T-helper 2 cell treated with Interferon-gamma antibody and Interleukin-4, amounts not matched to agents 100 ng/mL and 5 ng/mL, for 36 hours (primary cell): Measurements from ENCODE around the gene LDB2. TPM values are rescaled to one million over a fixed set of nuclear protein-coding genes. Genes with fewer than 3 reads are reported as not detected.

ENCODE experiments used
- intact Hi-C: fragments of 100-400 bp; cut with micrococcal nuclease; formaldehyde crosslinking; loops from one replicate; pipeline ENCODE4 v1.15.1; 2023
- total RNA-seq: library from RNA; stranded (reverse); gene quantifications from 2 replicates; pipeline ENCODE4 v1.2.3, GENCODE V29; 2022

Gene LDB2
- total RNA-seq, 1 donor from 2014 or later: not detected

DNA sequence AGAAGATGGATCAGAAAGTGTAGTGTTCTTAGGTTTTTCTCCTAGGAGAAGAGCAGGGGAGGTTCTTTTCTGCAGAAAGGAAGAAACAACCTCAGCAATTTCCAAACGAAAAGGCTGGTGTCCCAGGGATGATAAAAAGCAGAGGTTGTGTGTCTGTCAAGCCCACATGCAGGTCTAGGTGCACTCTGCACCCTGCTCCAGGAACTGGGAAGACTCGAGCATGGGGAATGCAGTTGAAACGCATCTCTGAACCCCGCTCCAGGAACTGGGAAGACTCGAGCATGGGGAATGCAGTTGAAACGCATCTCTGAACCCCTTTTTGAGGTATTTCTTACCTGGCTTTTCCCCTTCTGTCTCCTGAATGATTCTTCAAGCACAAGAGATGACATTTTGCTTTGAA is 171.2 kb downstream of the LDB2 start:
- intact Hi-C loops: no loop called here

DNA sequence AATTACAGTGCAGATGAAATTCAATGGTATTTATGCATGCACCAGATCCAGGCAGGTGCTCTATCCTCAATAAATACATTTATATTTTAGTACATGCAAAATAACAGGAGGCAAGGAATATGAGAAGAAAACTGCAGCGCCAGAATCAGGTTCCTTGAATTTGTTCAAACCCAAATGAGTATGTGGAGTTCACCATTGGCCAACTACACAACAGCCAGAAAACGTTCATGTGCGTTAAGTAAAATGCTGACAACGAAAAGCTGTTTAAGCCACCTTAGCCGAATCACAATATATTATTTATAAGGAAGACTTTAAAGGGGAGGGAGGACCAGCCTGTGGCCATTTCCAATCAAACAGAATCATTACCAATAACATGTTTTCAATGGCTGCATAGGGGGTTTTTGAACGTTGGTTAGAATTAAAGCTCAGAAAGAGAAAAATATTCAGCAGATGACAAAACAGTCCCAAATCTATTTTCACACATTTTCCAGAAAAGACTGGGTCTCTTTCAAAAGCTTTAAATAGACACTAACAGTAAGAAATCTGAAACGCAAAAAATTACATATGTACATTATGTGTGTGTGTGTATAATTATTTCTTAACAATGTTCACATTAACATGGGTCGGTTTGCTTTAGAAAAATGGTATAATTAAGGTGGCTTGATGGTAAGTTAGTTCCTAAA is 171.9 kb downstream of the LDB2 start:
- intact Hi-C loops: no loop called here

DNA sequence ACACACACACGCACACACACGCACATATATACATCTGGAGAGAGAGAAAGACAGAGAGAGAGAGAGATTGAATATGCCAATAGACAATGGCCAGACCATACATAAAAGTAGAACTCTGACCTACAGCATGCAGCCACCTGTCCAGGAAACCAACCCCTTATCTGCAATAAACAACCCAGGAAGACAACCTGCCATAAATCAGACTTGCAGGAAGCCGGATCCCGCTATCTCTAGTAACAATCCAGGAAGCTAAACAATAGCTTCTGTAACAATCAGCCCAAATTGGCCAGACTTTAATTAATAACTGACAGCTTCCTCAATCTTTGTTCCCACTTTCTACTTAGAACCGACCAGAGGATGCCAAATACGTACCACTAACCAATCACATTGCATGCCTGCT is 173.2 kb downstream of the LDB2 start:
- intact Hi-C loops: no loop called here

DNA sequence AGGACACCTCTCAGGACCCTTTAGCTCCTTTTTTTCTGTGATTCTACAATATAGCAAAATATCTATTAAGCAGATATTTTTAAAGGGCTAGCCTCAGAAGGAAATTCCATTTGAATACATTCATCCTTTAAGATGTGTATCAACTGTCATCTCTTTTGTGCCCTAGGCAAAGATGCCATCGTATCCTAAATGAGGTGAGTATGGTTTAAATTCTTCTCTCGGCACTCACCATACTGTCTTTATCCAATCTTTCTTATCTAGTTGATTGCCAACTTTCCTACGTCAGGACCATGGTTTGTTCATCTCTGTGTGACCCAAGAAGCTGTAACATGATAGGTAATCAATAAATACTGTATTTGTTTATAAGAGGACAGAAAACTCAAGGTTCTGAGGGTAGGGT is 176.0 kb downstream of the LDB2 start:
- intact Hi-C loops: no loop called here

DNA sequence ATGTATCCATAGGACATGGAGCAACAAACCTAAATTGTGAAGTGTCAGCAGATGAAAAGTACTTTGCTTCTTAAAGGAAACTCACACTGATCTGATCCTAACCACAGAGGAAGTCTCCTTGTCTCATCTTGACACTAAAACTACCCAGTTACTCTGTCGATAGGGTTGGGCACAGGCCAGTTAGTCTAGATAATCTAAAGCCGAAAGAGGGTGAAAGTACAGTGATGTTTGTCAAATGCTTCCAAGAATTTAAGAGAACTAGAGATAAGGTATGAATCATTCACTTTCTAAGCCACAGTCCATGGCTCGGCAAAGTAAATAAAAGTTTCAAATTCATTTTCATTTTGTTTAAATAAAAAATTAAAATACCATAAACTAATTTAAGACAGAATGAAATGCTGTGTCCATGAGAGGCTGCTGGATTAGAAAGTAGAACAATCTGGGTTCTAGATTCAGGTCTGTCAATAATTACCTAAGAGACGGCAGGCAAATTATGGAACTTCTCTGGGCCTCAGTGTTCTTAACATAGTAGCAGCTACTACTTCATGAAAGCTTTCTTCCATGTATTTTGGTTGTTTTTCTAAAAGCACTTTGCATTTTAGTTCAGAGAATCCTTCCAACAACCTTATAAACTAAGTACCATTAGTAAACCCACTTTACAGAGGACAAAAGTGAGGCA is 176.7 kb downstream of the LDB2 start:
- intact Hi-C loops: no loop called here

DNA sequence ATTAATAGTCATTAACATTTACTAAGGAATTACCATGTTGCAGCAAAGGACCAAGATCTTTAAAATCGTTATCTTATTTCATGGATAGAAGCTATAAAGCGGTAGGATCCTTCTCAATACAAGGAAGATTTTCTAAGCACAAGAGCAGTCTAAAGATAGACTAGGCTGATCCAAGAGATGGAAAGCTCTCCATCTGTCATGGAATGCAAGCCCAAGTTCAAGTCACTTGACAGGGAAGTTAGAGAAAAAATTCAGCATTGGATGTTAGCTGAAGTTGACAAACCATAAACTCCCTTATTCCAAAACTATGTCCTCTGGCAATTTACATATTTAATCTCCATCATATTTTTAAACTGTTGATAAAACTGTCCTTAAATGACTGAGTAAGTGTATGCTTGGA is 177.7 kb downstream of the LDB2 start:
- intact Hi-C loops: no loop called here

DNA sequence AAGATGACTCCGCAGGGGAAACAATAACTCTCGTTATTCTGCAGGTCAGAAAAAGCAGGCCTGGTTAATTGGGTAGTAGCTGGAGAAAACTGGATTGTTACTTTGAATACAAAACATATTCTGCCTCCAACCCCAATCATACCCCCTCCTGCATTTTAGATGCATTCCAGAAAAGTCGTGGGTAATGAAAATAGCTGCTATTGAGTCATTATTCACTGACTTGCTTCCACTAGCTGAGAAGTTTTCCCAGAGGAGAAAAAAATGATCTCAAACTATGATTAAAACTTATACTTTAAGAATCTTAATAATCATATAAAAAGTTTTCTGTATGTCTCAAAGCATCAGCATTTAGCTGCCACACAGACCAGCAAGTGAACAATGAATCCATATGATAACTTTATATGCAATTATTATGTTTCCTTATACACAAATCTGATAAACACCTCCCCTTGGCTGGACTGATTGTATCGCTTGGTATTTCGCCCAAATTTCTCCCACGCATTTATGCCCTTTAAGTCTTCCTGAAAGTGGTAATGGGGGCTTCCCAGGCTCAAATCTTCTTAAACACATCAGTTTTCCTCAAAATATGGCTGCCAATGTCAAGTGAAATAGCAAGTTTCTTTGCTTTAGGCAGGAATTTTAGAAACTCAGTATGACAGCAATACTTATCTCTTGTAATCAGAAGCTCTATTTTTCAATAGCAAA is 181.0 kb downstream of the LDB2 start:
- intact Hi-C loops: no loop called here

DNA sequence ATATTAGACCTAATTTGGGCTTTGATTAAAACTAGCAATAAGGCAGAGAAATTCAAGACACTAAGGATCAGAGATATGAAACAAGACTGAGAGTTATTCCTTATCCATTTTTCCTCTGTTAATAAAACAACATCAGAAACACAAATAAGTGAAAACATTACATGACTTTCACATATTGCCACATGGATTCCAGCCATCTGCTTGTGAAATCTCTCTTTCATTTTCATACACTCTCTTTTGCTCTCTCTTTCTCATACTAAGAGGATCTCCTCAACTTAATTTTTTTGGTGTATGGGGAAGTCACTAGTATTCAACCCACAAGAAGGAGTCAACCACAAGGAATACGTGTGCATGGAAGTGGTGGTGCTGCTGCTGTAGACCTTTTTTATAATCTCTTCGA is 183.0 kb downstream of the LDB2 start:
- intact Hi-C loops: no loop called here

DNA sequence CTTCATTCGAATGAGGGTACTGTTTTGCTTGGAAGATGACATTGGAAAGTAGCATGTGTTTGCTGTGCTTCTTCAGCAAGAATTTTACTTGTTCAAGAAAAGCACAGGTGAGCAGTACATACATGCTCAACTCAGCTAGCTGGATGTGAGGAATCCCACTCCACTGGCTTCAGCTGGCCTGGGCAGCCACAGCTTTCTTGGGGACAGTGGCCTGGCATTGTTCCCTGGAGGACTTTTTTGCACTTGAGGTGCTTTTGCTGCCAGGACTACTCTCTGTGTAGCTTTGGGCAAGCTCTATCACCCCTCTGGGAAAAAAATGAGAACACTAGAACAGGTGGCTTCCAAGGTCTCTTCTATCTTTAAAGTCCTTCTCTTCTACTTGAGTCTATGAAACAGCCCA is 184.3 kb downstream of the LDB2 start:
- intact Hi-C loops: no loop called here

DNA sequence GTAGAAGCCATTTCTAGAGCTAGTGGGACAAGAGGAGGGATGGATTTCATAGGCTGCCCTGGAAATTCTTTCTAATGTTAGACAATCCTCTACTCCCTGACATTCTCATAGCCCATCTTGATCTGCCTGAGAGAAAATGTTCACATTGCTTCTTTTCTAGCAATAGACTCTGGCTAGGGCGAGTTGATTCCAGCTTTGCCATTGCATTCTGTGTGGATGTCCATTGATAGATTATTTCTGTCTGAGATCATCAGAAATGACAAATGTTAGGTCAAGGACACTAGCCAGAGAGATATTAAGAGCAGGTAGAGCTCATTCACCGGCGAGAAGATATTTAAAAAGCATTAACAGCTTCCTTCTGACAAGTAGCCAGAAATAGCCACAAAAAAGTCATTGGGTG is 184.7 kb downstream of the LDB2 start:
- intact Hi-C loops: no loop called here

DNA sequence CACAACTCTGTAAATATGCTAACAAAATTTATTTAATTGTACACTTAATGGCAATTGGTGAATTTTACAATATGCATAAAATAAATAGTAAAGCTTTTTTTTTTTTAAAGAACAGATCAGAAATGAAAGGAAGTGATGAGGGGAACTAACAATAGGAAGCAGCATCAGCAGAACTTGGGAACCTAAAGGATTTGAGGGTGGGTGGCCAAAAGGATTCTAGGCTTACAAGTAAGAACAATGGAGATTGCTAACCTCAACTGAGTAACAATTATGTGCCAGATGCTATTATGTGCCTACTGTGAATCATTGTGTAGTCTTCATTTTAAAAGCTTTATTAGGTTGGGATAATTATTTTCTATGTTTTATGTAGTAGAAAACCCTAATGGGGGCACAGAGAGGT is 185.2 kb downstream of the LDB2 start:
- intact Hi-C loops: no loop called here

DNA sequence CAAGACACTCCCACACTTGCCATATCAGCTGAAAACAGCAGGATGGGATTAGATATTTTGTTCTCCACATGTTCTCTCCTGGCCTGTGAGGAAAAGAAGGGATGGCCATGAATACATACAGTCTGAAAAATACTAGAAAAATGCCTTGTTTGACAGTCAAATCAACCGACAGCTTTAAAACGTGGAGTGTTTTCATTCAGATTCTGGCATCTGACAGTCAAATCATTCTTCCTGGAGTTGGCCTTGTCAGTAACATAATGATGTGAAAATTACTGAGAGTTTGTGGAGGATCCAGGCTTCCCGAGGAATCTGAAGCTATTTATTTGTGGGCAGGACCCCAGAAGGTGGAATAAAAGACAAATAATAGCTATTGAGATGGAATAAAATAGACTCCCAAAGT is 188.2 kb downstream of the LDB2 start:
- intact Hi-C loops: no loop called here

DNA sequence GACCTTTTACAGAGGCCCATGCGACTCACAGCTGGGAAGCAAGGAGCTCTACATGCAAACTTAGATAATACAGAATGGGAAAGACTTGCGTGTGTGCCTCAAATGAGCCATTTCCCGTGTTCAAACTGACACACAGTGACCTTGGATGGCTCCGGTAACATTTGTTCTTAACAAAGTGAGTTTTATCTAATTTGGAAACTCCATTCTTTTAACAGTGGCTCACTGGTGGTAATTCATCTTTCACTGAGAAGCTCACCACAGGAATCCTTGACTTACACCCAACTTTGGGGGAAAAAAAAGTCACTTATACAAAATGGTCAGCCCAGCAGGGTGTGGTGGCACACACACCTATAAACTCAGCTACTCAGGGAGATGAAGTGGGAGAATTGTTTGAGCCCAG is 190.6 kb downstream of the LDB2 start:
- intact Hi-C loops: no loop called here

DNA sequence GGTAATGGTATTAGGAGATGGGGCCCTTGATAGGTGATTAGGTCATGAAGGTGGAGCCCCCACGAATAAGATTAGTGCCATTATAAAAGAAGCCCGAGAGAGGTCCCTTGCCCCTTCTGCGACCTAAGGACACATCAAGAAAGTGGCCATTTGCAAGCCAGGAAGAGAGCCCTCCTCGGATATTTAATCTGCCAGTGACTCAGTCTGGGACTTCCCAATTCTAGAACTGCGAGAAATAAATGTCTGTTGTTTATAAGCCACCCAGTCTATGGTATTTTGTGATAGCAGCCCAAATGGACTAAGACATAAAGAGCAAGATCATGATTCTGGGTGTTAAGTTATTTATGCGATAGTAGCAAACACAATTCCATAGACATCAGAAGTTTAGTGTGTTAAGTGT is 192.2 kb downstream of the LDB2 start:
- intact Hi-C loops: no loop called here

DNA sequence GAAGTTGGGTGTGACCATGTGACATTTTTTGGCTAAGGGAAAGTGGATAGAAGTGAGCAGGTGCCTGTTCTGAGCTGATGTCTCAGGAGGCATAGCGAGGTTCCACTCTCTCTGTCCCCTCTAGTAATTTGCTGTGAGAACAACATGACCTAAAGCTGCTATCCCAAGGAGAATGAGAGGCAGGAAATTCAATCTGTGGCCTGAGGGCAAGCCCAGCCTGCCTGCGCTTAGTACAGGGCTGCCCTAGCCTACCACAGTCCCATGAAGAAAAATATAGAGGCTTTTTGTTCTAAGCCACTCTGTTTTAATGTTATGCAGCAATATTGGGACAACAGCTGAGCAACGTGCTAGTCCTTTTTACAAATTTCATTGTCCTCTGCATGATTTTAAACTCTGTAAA is 193.1 kb downstream of the LDB2 start:
- intact Hi-C loops: no loop called here

DNA sequence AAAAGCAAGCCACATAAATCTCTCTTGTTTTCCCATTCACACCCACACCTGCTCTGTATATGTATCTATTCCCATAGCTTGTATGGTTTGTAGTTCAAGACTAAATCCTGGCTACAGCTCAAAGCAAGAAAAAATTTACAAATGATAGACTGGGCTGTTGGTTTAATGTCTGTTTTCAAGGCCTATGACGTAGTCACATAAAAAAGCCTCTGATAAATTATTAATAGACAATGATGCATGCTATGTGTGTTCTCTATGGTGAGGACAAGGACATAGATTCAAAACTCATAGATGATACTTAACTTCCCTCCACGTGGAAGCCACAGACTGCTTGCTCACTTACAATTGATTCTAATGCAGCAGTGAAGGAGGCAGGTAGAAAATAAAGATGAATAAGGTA is 194.0 kb downstream of the LDB2 start:
- intact Hi-C loops: no loop called here

DNA sequence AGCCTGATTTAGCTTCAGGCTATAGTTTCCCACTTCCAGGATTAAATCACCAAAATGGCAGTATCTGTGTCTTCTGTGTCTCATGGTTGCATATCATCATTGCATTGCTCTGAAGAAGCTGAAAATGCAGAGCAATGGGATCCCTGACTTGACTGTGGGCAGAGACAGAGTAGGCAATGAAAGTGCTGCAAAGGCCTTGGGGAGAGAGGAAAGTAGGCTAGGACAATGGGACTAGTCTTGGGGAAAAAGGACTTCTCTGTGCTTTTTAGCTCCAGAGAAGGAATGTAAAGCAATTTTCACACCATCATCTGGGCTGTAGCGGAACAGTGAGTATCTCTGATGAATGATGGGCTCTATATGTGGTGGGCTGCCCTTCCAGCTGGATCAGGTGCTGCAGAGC is 202.5 kb downstream of the LDB2 start:
- intact Hi-C loops: no loop called here

DNA sequence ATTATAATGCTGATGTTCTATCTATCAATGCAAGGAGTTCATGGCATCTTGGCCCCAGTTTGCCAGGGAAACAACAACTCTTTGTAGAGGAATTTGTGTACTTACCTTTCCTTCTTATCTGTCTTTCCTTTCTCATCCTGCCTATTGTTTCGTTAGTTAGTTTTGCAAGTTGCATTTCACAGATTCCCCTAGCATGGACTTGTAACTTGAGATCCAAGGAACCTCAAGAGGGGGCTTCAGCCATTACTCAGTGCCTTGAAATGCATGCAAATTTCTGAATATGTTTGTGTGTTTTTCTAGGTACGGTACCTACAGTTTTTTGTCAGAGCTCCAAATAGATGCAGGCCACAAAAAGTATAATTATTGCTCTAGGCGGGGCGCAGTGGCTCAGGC is 203.6 kb downstream of the LDB2 start:
- intact Hi-C loops: no loop called here

DNA sequence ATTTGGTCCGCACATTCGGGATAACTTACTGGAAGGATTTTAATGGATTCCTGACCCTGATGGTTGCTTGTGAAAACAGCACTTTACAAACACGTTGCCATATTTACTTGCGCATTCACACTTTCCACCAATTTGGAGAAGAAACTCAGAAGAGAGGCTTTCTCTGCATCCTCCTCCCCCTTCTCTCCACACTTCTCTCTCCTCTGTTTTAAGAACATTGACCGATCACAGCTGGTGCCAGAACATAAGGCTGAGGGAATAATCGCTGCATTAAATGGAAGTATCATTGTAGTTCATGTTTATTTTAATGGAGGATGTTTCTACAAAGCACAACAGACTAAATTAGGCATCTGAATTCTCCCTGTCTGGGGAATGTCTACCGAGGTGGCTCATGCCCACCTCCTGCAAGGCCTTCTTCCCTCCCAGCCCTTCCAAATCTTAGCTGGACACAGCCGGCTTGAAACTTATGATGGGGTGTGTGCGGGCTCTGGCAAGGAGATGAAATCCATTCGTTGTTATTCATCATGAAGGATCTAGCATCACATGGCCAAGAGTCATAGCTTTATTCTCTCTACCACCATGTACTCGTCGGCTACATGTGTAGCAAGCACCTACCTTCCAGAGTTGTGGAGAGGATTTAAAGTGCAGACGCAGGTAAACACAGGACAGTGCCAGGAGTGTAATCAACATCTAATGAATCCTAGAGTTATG is 204.1 kb downstream of the LDB2 start:
- intact Hi-C loops: no loop called here

DNA sequence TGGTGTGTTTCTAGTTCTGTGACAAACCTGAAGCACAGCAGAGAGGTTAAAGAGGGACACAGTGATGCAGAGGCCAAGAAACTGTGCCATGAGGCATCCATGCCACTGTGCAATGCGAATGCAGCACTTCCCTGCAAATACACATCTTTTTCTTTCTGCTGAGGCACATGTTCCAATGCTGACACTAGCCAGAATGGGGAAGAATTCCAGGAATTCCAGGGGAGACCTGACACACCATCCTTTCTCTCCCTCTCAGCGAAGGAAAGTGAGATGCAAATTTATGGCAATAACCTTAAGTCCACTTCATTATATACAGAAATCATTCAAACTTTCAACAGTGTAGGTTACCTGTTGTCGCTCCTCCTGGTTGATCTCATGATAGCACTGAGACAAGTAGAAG is 204.8 kb downstream of the LDB2 start:
- intact Hi-C loops: no loop called here

DNA sequence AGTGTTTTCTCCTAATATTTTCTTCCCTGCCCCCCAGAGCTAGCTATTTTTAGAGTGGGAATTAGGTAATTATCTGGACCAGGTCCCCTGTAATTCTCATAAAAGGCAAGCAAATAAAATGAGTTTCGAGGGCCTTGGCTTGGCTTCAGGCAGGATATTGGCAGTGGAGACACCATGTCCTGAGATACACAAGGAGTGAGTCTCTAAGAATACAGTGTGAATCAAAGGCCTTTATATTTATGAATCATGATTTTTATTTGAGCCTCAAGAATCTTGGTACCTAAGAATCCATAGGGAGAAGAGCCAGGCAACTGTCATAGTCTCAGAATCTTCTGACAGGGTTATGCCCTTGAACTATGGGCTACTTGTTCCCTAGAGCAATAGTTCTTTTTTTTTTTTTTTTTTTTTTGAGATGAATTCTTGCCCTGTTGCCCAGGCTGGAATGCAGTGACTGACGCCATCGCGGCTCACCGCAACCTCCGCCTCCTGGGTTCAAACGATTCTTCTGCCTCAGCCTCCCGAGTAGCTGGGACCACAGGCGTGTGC is 205.4 kb downstream of the LDB2 start:
- intact Hi-C loops: no loop called here

DNA sequence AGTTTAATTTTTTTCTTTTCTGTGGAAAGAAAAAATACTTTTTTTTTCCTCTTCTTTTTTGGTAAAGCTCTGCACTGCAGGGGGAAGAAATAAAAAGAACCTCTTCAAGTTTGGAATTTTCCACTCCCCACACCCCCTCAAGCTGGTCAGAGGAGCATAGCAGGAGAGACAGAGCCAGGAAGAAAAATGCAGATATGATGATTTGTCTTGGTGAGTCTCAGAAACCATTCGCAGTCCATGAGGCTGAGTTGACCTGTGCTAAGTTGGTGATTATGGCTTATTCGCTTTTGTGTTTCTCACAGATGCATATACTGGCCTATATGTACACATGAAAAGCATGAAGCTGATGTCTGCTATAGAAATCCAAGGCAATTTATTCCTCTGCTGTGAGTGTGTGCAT is 205.9 kb downstream of the LDB2 start:
- intact Hi-C loops: no loop called here
